HepG2 (cell line): ENCODE measurements around the gene HYAL1. TPM values are rescaled to one million over a fixed set of nuclear protein-coding genes. Genes with fewer than 3 reads are reported as not detected.
A peak's percentile ranks its signal among the peaks of the same experiment; 100 is the strongest.

ENCODE experiments used
- BRF2 ChIP-seq: sonication (generic); formaldehyde crosslinking; IDR thresholded peaks from 2 replicates; pipeline ENCODE4 v1.8.1; 2022; ENCODE audit warnings: mild to moderate bottlenecking, missing genetic modification reagents
- CREB1 ChIP-seq, 2 experiments: fragments of 450-650 bp in 1 of 2; IDR thresholded peaks; 2 replicates each; pipeline ENCODE4 v1.6.1; 2016 to 2017; ENCODE audit warnings: control low read depth in 1 of 2, mild to moderate bottlenecking in 1 of 2, missing compliant biosample characterization in 1 of 2, missing genetic modification characterization in 1 of 2
- NCOA5 ChIP-seq: sonication (generic); formaldehyde crosslinking; IDR thresholded peaks from 2 replicates; pipeline ENCODE4 v1.4.0; 2020; ENCODE audit warnings: missing genetic modification reagents
- NCOR1 ChIP-seq: fragments of 200-600 bp; sonication (generic); IDR thresholded peaks from 2 replicates; pipeline ENCODE4 v1.7.0; 2017; ENCODE audit warnings: antibody characterized with exemption, low read length, borderline replicate concordance
- NFAT5 ChIP-seq: sonication (generic); formaldehyde crosslinking; IDR thresholded peaks from 2 replicates; pipeline ENCODE4 v1.4.0; 2020; ENCODE audit warnings: missing genetic modification reagents
- NR1H2 ChIP-seq: sonication (generic); formaldehyde crosslinking; IDR thresholded peaks from 2 replicates; pipeline ENCODE4 v1.8.1; 2022; ENCODE audit warnings: low read depth, missing genetic modification reagents, borderline replicate concordance
- PAXIP1 ChIP-seq: sonication (generic); formaldehyde crosslinking; conservative IDR thresholded peaks from 2 replicates; pipeline ENCODE4 v1.4.0; 2020; ENCODE audit warnings: mild to moderate bottlenecking, missing genetic modification reagents, moderate library complexity
- POGZ ChIP-seq: sonication (generic); formaldehyde crosslinking; IDR thresholded peaks from 2 replicates; pipeline ENCODE4 v1.4.0; 2020; ENCODE audit warnings: mild to moderate bottlenecking, missing genetic modification reagents
- ZBTB34 ChIP-seq: sonication (generic); formaldehyde crosslinking; IDR thresholded peaks from 2 replicates; pipeline ENCODE4 v1.8.0; 2022; ENCODE audit warnings: mild to moderate bottlenecking, missing genetic modification reagents
- ZBTB8A ChIP-seq: sonication (generic); formaldehyde crosslinking; IDR thresholded peaks from 2 replicates; pipeline ENCODE4 v1.4.0; 2020; ENCODE audit warnings: mild to moderate bottlenecking, low read depth, missing genetic modification reagents, borderline replicate concordance
- ZFP36L1 ChIP-seq: sonication (generic); formaldehyde crosslinking; IDR thresholded peaks from 2 replicates; pipeline ENCODE4 v1.8.0; 2022; ENCODE audit warnings: mild to moderate bottlenecking, missing genetic modification reagents, moderate library complexity
- ZNF614 ChIP-seq: IDR thresholded peaks from 2 replicates; pipeline ENCODE4 v1.6.1; 2018; ENCODE audit warnings: missing biosample characterization, missing genetic modification reagents, inconsistent platforms, borderline replicate concordance
- ZNF652 ChIP-seq: IDR thresholded peaks from 2 replicates; pipeline ENCODE4 v1.6.1; 2016; ENCODE audit warnings: low read depth, borderline replicate concordance
- ZNF782 ChIP-seq: sonication (generic); formaldehyde crosslinking; IDR thresholded peaks from 2 replicates; pipeline ENCODE4 v1.4.0; 2020; ENCODE audit warnings: missing genetic modification reagents, mild to moderate bottlenecking, borderline replicate concordance
- polyA plus RNA-seq, 8 experiments: library from polyadenylated mRNA; depleted of rRNA in 3 of 8; stranded (reverse) in 7 of 8; unstranded in 1 of 8; fragments of >200 nt; fragmentation: Illumina TruSeq in 4 of 8; extraction: Trizol in 4 of 8; gene quantifications; 2 replicates each; pipeline versions ENCODE4 v1.2.1 to v1.2.3, GENCODE V29; 2011 to 2016; ENCODE audit warnings: low read depth in 4 of 8, missing spikeins in 1 of 8, mixed read lengths in 1 of 8; ENCODE audit not compliant: insufficient read depth in 1 of 8
- total RNA-seq, 5 experiments: library from RNA; depleted of rRNA; stranded (reverse); fragments of >200 nt; fragmentation: Illumina TruSeq; extraction: Trizol; gene quantifications; 2 replicates each; pipeline ENCODE4 v1.2.3, GENCODE V29; 2016; ENCODE audit warnings: low read depth in 1 of 5
- TF ChIP-seq, protein P1 (sequence below): sonication (generic); formaldehyde crosslinking; IDR thresholded peaks from 2 replicates; pipeline ENCODE4 v1.4.0; 2020; ENCODE audit warnings: missing genetic modification reagents

Gene HYAL1
- total and polyA plus RNA-seq, 2 of the 13 experiments (the other 11 are each of a cell fraction or from before 2014, with no cell fraction given), result 76.5 to 193 TPM

- TF ChIP-seq PAXIP1, result peak; percentile 58
- no peak for TF ChIP-seq ZBTB8A (CRISPR knock-in tag)
- TF ChIP-seq BRF2 (CRISPR knock-in tag), result 0 out of 2 replicates have a peak, but pooled peaks have one; percentile 61
- TF ChIP-seq CREB1 (IDR thresholded peaks at IDR 0.05), result peak; percentile 83
- peak; percentile 88 for TF ChIP-seq CREB1 (CRISPR knock-in tag; IDR thresholded peaks at IDR 0.05)
- no peak for TF ChIP-seq ZNF652
- TF ChIP-seq ZBTB34, result peak; percentile 77; the same call in 1 of the 2 replicates
- TF ChIP-seq NCOA5 (CRISPR knock-in tag), result 0 out of 2 replicates have a peak, but pooled peaks have one; percentile 14
- peak; percentile 27 for TF ChIP-seq ZNF614 (CRISPR knock-in tag)
- 0 out of 2 replicates have a peak, but pooled peaks have one; percentile 14 for TF ChIP-seq ZFP36L1 (CRISPR knock-in tag)
- TF ChIP-seq NCOR1, result 0 out of 2 replicates have a peak, but pooled peaks have one; percentile 13
- TF ChIP-seq NFAT5 (CRISPR knock-in tag), result 0 out of 2 replicates have a peak, but pooled peaks have one; percentile 20
- TF ChIP-seq POGZ (CRISPR knock-in tag), result peak; percentile 5; the same call in 1 of the 2 replicates
- TF ChIP-seq ZNF782 (CRISPR knock-in tag), result no peak; the same call in 1 of the 2 replicates
- TF ChIP-seq NR1H2 (CRISPR knock-in tag), result no peak
- TF ChIP-seq, protein P1, sequence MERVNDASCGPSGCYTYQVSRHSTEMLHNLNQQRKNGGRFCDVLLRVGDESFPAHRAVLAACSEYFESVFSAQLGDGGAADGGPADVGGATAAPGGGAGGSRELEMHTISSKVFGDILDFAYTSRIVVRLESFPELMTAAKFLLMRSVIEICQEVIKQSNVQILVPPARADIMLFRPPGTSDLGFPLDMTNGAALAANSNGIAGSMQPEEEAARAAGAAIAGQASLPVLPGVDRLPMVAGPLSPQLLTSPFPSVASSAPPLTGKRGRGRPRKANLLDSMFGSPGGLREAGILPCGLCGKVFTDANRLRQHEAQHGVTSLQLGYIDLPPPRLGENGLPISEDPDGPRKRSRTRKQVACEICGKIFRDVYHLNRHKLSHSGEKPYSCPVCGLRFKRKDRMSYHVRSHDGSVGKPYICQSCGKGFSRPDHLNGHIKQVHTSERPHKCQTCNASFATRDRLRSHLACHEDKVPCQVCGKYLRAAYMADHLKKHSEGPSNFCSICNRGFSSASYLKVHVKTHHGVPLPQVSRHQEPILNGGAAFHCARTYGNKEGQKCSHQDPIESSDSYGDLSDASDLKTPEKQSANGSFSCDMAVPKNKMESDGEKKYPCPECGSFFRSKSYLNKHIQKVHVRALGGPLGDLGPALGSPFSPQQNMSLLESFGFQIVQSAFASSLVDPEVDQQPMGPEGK (CRISPR knock-in tag), result peak; percentile 96
These were observed 3.8 kb downstream of the HYAL1 start (continued) for GRCh38 chr3:50299638-50299928.
